IPS-NIHi11 (cell line): Measurements from ENCODE around the gene HECW1.
"Not testable (repeated sequence)": the region's sequence is repeated elsewhere in the genome, so short reads cannot be mapped to it uniquely, and the experiment has no call there.

Source experiments
- DNase-seq: peaks from one replicate; pipeline ENCODE4 v3.0.0; 2012; ENCODE audit warnings: mixed read lengths, low spot score

Gene HECW1

DNA sequence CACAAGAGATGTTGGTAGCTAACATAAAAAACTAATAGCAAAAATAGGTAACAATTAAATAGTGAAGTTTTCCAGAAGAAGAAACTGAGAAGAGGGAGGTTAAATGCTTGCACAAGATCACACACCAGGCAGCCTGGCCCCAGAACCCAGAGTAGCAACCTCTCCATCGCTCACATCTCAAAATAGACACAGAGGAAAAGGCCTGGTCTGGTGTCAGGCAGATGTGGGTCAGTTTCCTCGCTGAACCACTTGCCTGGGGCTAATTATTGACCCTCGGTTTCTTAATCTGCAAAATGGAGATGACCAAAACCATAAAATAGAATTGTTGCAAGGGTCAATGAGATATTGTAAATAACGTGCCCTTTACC, 425.9 kb downstream of the HECW1 start:
- no peak for DNase-seq

DNA sequence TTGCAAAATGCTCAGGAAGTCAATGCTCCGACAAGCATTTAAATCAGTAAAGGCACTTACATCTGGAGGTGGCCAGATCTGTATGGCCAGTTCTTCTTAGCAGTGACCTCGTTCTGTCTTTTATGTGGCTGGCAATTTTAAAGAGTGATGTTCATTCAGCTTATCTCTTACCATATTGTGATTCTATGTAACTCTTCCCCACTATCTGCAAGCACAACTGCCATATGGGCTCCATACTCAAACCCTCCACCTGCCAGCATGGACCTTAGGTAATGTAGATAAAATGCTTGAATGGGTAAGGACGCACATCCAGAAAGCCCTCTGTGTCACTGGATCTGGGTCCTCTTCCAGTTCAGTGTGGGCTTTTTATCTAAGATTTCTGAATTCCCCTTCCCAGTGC, 428.0 kb downstream of the HECW1 start:
- no peak for DNase-seq

DNA sequence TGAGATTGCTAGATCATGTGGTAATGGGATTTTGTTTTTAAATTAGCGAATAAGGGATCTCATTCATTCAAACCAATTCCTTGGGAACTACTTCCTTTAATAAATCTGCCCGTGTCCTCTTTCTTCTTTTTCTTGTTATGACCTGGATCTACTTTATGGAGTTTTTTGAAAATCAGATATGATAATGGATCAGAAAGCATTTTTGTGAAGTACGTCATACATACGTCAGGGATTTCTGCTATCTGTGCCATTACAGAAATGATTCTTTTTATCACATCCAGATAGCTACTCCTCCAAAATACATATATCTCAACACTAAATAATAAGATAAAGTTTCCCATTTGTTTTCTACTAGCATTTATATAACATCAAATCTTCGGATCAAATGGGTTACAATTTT, 430.3 kb downstream of the HECW1 start:
- DNase-seq, result no peak

DNA sequence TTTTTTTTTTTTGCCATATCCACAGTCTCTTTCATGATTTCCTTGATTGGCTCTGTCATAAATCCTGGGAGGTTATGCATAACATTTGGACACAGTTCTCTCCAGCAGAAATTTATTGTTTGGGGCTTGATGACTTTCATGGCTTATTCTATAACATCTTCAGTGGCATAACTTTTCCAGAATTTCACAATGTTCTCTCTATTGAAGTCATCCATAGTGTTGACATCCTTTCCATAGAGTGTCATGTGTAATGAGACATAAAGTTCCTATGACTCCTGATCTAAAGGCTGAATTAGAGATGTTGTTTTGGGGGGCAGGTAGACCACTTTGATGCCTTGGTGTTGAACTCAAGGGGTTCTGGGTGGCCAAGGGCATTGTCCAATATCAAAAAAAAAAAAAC, 433.8 kb downstream of the HECW1 start:
- DNase-seq, result no peak

DNA sequence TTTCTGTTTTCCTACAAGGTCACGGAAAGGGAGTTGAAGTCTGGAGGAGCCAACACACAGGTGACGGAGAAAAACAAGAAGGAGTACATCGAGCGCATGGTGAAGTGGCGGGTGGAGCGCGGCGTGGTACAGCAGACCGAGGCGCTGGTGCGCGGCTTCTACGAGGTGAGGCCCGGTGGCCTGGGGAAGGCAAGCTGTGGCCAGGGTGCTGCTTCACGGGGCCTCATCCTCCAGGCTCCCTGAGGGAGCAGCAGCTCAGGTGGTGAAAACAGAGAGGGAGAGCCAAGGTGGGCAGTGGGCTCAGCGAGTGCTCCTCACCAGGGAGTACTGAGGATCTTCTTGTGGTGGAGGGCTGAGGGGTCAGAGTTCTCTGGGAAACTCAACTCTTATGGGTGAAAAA, 438.0 kb downstream of the HECW1 start:
- DNase-seq, result no peak

DNA sequence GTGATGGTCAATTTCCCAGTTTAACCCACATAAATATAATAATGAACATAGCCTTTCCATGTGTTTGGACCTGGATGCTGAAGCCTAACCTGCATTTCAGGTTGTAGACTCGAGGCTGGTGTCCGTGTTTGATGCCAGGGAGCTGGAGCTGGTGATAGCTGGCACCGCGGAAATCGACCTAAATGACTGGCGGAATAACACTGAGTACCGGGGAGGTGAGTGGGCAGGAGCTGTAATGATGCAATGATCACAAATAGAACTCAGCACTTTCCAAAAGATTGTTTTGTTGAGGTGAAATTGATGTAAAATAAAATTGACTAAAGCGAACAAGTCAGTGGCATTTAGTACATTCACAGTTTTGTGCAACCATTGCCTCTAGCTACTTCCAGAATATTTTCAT, 439.7 kb downstream of the HECW1 start:
- DNase-seq, result no peak

DNA sequence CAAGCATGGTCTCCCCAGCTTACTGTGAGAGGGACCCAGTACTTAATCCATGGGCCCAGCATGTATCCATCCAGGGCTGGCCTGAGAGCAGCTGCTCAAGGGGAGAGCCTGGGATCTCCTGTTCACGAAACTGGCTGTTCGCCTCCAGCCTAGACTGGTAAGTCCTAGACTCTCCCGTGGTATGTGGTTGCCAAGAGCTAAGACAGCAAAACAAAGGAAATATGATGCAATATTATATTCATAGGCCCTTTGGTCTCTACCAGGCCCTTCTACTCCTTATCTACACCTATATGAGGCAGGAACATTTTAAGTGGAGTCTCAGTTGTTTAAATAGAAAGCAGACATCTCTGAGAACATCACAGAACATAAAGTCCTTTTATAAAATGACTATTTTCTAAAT, 441.6 kb downstream of the HECW1 start:
- no peak for DNase-seq

DNA sequence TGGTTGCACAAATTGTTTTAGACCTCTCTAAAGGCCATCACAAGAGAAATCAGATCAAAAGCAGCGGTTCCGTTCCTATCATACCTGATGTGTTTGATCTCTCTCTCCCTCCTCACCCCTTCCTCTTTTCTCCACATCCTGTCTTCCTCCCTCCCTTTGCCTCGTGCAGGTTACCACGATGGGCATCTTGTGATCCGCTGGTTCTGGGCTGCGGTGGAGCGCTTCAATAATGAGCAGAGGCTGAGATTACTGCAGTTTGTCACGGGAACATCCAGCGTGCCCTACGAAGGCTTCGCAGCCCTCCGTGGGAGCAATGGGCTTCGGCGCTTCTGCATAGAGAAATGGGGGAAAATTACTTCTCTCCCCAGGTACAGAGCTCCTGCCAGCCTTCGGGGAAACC, 442.0 kb downstream of the HECW1 start:
- DNase-seq, result no peak

DNA sequence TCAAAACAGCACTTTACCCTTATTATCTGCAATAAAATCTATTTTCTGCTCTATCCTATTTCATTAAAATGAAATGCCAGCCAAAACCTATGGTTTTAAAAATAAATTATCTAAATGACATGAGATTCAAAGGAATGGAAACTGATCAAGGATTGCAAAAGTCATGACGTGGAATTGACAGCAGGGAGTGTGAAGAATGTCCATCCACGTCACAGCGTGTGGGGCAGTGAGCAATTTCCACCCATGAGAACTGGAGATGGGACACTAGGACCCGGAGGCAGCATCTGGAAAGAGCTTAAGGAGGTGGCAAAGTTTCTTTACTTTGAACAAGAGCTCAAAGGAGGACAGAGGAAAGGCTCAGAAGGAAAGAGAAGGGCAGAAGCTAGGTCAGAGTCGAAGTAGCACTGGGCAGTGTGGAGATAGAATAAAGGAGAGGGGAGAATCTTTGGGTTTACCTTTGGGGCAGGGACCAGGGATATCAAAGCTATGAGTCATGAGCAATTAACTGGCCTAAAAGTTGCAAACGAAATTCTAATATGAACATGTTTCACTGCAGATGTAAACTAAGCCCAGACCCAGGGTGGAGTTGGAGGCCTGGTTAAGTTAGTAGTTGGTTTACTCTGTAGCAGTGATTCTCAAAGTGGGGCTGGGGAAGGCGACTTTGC, 445.5 kb downstream of the HECW1 start:
- no peak for DNase-seq

DNA sequence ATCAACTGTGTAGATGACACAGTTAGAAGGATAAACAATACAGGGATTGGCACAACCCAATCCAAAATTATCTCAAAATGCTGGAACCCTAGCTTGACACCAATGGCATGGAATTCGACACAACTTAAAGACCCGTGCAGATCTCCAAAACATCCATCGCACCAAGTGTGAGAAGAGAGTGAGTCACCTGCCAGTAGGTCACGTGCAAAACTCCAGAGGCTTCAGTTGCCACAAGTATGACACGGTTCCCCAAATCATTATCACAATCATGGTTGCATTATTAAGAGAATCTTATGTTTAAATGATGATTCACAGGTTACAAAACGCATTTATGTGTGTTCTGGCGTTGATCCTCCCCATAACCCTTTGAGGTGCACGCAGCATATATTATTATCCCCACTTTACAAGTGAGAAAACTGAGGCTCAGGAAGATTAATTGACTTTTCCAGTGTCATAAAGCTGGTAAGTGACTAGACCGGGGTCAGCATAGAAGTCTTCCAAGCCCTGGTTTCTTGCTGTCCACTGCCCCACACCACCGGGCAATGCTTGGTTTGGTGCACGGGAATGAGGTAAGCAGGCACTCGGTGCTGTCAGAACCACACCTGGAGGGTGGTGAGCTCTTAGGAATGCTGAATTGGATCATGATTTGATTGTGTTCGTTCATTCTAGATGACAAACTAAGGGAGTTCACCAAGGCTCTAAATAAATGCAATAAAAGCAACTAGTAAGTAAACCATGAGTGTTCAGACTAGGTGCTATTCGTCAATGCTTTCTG, 446.9 kb downstream of the HECW1 start:
- DNase-seq, result no peak

DNA sequence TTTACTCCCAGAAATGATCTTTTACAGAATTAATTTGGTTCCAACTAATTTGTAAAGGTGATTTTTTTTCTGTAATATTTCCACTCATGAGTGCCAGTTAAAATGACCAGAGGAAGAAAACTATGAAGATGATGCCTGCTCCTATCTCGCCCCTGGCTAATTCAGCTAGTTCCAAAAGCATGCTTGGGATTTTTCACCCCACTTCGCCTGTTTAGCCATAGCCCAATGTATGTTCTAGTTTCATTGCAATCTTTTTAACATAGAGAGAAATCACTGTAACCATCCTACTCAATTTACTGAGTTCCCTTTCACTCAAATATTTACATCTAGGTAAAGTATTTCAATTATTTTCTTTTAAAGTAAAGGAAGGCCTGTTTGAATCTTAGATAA, 447.5 kb downstream of the HECW1 start:
- DNase-seq, result no peak

DNA sequence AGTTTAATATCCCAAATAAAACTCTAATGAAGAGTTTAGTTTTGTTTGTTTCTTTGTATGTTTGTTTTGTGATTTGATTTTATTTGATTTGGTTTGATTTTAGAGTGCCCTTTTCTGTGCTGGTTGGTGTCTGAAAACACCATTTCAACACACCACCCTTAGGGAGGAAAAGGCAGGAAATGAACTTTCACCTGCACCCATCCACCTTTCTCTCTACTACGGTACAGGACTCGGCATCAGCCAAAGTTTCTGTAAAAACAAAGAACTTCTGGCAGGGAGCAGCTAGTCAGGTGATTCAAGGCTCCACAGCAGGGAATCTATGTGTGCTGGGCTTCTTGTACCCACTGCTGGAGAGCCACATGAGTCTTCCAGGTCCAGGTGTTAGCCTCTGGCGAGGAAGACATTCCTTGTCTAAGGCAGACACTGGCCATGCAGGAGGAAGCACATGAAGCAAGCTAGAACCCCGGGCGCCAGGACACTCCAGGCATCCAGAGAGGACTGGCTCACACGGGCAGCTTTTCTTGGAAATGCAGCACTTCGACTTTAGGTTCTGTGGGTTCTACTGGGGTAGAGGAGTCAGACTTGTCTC, 448.4 kb downstream of the HECW1 start:
- DNase-seq, result no peak

DNA sequence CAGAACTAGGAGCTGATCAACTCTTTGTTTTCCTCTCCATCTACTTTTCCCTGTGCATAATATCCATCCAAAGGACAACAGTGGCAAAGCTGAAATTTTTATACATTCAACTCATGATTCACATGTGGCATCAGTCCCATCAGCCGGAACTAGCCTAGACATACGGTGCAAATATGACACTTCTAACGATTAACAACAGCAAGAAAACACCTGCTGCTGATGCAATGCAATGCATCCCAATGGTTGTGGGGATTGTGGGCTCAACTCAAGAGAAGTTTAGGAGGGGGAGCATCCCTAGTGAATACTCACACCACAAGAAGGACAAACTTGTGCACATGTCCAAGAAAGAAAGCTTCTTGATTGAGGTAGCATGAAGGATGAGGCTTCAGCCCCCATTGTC, 449.9 kb downstream of the HECW1 start:
- DNase-seq, result no peak

DNA sequence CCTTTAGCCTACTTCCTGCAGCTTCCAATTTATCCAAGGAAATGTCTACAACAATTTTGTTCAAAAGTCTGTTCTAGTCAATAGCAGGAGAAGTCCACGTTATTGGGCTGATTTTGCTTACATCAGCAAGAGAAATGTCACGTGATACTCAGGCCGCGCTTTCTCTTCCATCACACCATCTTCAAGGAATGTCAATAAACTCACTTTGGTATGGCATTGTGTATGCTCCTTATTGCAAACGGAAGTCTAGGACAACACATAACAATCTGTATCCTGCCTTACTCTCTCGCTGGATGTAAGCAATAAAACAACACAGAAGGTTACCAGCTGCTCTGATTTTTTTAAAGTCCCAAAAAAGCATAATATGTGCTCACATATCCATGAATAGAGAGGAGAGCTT, 453.3 kb downstream of the HECW1 start:
- no peak for DNase-seq

DNA sequence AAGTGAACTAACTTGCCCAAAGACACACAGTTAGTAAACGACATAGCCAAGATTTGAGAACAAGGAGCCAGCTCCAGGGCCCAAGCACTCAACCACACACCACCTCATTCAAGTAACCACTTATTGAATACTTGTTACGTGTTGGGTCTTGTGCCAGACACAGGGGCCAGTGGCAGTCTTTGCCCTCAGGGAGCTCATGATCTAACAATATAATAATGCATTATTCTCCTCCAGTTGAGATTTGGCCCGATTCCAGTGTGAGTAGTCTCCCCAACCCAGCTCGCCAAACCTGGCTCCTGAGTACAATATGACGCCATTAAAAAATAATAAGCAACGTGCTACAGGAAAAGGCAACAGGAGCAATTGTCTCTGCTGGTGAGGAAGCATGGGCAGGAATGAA, 456.1 kb downstream of the HECW1 start:
- DNase-seq, result no peak

DNA sequence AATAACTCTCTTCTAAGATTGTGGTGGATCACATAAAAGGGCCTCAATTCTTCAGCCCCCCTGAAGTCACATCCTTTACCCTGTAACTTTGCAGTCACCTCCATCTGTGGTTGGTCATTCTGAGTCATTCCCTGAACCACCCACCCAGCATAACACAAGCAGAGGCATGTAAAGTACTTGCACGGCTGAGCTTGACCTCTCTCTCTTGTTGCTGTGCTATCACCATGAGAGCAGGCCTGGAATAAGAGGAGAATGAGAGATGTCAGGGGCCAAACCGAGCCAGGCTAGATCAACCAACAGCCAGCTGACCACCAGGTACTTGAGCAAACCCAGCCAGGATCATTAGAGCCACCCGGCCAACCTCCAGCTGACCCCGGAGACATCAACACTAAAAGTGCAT, 457.0 kb downstream of the HECW1 start:
- DNase-seq, result no peak

DNA sequence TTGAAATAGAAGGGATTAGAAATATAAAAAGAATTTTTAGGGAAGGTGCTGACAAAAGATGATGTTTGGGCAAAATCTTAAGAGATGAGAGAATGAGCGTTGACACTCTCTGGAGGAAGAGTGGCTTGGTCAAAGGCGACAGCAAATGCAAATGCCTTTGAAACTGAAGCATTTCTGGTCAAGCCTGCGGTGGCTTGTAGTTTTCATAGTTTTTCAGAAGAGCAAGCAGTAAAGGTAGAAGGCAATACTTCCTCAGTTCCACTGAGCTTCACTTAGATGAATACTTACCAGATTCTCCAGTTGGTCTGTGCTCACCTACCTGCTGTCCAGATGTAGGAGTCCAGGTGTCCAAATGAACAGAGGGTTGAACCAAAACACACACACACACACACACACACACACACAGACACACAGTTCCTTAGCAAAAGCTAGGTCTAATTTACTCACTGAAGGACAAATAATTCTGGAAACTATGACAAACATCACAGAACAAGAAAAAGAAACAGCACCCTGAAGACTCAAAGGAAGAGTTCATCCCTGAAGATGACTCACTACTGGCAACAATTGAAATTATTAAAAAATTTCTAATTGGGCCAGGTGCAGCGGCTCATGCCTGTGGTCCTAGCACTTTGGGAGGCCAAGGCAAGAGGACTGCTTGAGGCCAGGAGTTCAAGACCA, 458.4 kb downstream of the HECW1 start:
- no peak for DNase-seq

DNA sequence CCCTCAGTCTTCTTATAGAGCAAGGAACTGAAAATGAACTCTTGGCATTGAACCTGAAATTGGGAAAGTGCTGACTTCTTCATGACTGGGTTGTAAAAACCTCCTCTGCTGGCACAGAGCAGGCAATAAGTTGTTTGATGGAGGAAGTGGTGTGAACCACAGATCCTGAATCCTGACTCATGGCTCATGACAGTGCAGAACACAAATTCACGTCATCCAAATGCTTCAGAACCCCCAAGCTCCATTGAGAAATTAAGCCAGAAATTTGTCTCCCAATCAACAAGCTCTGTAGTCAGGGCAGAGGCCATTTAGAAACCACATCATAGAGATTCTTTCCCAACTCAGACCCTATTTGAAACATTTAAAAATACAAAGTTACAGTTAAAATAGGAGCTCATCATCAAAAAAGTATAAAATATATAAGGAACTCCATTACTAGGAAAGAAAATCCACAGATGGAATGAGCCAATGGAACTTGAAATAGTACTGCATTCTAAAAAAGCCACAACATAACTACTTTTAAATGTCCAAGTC, 460.1 kb downstream of the HECW1 start:
- DNase-seq, result no peak

DNA sequence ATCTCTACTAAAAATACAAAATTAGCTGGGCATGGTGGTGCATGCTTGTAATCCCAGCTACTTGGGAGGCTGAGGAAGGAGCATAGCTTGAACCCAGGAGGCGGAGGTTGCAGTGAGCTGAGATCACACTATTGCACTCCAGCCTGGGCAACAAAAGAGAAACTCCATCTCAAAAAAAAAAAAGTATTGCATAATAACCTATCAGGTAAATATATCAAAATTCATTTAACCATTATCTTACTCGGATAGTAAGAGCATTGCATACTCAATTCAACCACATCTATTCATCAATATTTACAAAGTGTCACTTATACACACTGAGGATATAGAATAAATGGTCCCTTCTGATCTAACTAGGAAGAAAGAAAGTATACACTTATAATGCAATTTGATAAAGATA, 461.4 kb downstream of the HECW1 start:
- not testable (repeated sequence) for DNase-seq

DNA sequence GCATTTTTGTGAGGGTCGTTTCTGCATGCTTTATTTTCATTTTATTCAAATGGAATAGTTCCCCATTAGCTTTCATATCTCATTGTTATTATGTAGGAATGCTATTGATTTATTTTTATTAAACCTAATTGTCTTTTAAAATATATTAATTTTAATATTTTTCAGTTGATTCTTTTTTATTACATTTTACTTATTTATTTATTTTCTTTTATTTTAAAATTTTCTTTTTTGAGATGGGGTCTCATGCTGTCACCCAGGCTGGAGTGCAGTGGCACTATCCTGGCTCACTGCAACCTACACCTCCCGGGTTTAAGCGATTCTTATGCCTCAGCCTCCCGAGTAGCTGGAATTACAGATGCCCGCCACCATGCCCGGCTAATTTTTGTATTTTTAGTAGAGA, 463.1 kb downstream of the HECW1 start:
- DNase-seq, result no peak

DNA sequence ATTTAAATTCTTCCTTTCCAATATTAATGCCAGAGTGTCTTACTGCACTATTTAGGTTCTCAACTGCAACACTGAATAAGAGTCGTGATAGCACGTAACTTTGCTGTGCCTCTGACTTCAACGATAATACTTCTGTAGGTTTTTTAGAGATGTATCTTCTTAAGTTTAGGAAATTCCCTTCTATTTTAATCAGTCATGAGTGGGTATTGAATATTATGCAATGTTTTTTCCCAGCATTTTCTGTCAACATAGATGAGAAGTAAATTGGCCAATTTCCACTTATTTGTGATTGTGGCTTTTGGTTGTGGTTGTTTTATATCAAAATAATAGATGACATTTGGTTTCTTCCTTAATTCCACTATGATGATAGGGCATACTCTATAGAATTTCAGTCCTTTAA, 463.8 kb downstream of the HECW1 start:
- no peak for DNase-seq

DNA sequence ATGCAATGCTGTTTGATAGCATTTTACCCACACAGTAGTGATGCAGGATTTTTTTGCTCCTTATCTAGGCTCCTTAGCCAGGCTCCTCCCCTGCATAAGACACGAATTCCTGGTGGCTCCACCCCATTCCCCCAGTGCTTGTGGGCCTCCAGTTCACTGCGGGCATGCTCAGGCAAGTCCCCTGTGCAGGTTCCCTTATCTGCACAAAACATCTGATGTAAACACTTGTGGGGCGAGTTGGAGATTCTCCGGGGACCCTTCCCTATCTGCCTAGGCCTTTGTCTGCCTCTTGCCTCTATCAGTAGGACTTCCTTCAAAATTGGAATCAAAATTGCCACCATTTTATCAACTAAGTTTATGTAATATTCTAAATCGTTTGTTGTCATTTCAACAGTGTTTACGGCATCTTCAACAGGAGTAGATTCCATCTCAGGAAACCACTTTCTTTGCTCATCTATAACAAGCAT, 465.1 kb downstream of the HECW1 start:
- DNase-seq, result no peak
